Forelimb muscle (tissue), 1 donor: ENCODE measurements around the gene UQCC5. TPM values are rescaled to one million over a fixed set of nuclear protein-coding genes. Genes with fewer than 3 reads are reported as not detected.

Source experiments
- DNase-seq: peaks from one replicate; pipeline ENCODE4 v3.0.0-alpha.2; 2013; ENCODE audit warnings: low read depth
- polyA plus RNA-seq: library from polyadenylated mRNA; unstranded; fragments of 120-200 nt; gene quantifications from one replicate; pipeline ENCODE4 v1.2.1, GENCODE V29; 2013; ENCODE audit not compliant: insufficient read length

UQCC5 gene
- polyA plus RNA-seq, 1 donor = 11.5 TPM

GRCh38 chr3:52534281-52535183, 1.9 kb upstream of the UQCC5 start:
- no peak for DNase-seq

- DNase-seq = no peak
Measured at GRCh38 chr3:52535411-52536111, 844 bp upstream of the UQCC5 start.

DNA sequence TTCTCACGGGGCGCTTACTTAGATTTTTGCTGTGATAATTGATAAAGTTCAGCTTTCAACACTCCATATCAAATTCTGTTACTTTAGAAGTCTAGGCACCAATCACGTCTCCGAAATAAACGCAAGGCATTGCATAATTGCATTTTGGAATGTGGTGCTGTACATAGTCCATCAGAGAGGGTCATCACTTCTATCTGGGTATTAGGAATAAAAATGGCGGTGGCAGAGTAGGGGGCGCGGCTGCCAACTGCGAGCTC, 365 bp upstream of the UQCC5 start:
- no peak for DNase-seq

DNA sequence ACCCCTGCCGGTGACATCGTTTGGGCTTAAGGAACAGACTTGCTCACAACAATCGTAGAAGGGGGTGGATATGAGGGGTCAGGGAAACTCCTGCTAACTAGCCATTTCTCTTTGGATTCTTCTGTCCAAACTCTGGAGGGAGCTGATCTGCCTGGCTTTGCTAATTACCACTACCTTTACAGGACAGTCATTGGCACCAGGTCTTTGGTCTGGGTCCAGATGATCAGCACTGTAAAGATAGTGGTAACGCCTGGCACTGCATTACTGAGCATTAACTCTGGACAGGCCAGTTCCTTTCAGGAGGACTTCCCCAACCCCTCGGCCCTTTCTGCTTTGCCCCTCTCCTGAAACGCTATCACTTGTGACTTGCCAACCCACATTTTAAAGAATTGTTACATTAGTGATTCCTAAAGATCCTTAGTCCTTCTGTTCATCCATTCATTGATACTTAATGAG, 788 bp downstream of the UQCC5 start:
- no peak for DNase-seq

DNA sequence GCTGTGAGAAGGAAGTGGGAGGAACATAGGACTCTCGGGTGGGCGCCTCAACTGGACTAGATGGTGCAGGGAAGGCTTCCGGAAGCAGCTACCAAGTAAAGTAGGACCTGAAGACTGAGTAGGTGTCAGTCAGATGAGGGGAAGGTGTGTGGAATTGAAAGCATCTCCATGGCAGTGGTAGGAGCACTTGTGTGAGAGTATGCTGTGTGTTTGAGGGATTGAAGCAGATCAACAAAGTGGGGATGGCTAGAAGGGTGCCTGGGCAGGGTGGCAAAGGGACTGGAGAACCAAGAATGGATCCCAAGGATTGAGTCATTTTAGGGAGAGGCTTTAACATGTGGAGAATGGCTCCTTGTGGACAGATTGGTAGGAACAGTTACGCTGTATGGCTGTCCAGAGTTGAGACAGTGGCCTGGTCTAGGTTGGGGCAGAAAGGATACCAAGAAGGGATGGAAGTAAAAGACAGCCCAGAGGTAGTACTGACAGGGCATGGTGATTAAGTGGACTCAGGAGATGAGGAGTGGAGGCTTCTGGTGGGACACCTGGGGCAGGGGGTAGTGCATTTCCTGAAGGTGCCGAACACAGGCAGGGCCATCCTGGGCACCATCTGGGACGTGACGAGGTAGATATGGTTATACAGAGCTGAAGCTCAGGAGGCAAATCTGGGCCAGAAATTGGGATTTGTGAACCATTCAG, 1.5 kb downstream of the UQCC5 start:
- no peak for DNase-seq

- no peak for DNase-seq
Measured at GRCh38 chr3:52539010-52539653, 2.7 kb downstream of the UQCC5 start.

GRCh38 chr3:52541050-52541449, 4.6 kb downstream of the UQCC5 start:
- no peak for DNase-seq

- no peak for DNase-seq
Measured at GRCh38 chr3:52544937-52545336, 8.5 kb downstream of the UQCC5 start.

- DNase-seq = no peak
Measured at GRCh38 chr3:52546111-52546901, 9.9 kb downstream of the UQCC5 start.

DNA sequence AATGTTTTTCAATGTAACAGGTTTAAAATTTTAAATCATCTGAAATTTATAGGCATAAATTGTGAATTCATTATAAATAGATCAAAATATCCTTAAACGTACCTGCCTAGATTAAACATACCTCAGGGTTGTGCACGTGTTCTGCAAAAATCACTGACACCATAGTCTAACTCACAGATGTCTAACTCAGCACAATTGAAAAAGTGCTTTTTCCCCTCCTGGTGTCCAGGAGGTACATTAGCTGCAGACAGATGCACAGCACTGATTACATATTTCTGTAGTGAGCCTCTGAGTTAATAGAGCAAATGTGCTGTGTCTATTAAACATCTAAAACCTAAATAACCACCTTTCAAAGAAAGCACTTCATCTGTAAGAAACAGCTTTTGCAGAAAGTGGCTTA, 10.7 kb downstream of the UQCC5 start:
- no peak for DNase-seq

- no peak for DNase-seq
Measured at GRCh38 chr3:52551118-52551517, 14.7 kb downstream of the UQCC5 start.

GRCh38 chr3:52552089-52552488, 15.7 kb downstream of the UQCC5 start:
- no peak for DNase-seq

GRCh38 chr3:52554026-52554755, 17.8 kb downstream of the UQCC5 start:
- no peak for DNase-seq

DNA sequence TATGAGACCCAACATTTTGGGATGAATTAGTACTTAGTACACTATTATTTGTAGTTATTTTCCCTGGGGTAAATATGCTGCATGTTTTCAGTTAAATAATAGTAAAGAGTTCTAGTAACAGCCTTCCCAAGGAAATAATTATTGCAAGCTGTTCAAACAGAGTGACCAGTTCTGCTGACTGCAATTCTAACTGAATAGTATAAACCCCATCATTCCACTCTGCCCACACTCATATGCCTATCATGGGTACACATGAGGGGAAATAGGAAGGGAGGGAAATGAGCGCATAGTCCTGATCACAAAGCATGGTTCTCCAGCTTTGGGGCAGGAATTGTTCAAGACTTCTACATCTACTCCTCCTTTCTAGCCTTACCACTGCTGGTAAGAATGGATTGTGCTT, 18.7 kb downstream of the UQCC5 start:
- DNase-seq = no peak

- DNase-seq = no peak
Measured at GRCh38 chr3:52557011-52557960, 20.9 kb downstream of the UQCC5 start.

DNA sequence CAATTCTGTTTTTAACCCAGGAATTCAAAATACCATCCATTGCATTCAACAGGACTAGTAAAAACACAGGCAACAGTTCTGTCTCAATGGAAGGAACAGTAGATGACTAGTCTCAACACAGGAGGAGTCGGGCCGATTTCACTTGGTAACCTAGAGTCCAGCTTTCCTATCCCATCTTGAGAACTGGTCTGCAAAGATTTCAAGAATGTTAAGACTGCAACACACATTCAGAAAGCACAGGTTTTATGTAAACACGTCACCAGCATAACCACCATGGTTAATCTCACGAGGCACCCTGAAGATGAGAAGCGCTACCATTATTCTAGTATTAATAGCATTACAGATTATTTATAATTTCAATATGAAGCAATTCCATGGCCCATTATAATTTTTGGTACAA, 22.0 kb downstream of the UQCC5 start:
- no peak for DNase-seq

DNA sequence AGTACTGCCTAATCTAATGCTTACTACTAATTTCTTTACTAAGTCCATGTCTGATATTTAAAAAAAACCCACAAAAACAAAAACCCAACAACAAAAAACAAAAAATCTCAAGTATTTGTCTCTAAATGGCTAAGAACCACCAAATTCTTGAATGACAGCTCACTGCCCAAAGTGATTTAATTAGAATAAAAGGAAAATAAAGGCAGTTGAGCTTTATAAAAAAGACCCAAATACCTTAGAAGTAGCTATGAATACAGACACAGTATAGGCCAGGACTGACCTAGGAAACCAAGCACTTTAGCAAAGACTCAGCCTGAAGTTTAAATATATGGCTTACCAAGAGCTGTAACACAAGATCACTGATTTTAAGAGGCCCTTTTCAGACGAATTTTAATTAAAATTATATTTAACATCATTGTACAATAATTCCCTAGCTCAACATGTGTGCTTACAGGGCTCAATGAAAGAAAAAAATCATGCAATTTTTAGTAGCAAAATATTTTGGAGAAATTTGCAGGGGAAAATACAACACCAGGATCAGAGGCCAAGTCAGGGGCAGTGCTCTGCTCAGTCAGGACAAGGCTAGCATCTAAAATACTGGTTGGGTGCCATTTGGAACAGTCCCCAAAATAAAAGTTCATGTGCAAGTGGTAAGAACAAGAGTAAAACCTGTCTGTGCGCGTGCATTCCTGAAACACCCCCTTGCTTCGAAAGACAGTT, 24.8 kb downstream of the UQCC5 start:
- no peak for DNase-seq

DNA sequence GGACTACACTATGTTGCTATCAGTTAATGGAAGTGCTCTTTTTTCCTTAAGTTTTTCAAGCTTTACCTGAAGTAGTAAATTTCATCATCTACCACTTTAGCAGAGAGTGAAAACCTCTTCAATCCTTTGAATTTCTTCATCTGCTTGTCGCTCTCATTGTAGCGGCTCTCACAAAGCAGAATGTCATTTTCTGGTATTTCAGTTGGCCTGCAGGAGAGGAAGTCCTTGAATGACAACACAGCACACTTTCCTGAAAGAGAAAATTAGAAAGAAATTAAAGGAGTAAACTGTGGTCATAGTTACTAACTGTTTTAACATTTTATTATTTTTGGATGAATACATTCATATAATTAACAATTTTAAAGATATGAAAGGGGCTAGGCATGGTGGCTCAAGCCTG, 27.6 kb downstream of the UQCC5 start:
- no peak for DNase-seq

DNA sequence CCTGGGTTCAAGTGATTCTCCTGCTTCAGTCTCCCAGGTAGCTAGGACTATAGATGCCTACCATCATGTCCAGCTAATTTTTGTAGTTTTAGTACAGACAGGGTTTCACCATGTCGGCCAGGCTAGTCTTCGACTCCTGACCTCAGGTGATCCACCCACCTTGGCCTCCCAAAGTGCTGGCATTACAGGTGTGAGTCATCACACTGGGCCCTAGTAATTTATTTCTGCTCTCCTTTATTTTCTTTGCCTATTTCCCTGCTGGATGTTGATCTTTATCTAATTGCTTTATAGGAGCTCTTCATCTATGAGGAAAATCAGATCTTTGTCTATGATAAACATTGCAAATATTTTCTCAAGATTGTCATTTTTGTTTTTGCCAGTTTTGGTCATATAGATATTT, 31.7 kb downstream of the UQCC5 start:
- DNase-seq = no peak
